H9 (cell line): Measurements from ENCODE around the gene SNTG2. TPM values are rescaled to one million over a fixed set of nuclear protein-coding genes. Genes with fewer than 3 reads are reported as not detected.

Experiments
- DNase-seq: peaks from one replicate; pipeline ENCODE4 v3.0.0-alpha.2; 2017
- H2AFZ ChIP-seq: one replicate; pipeline ENCODE4 v1.6.1; 2013; ENCODE audit warnings: mild to moderate bottlenecking, low read length, control low read depth, moderate library complexity
- H2AK5ac ChIP-seq: 2 replicates; pipeline ENCODE4 v1.6.1; 2013; ENCODE audit warnings: low read length, control low read depth, mixed read lengths; ENCODE audit not compliant: insufficient read length
- H2BK120ac ChIP-seq: one replicate; pipeline ENCODE4 v1.6.1; 2013; ENCODE audit warnings: low read depth, mild to moderate bottlenecking, low read length, control low read depth, inconsistent platforms; ENCODE audit not compliant: poor library complexity, severe bottlenecking
- H2BK12ac ChIP-seq: 2 replicates; pipeline ENCODE4 v1.6.1; 2013; ENCODE audit warnings: low read length, control low read depth, mixed read lengths, low read depth; ENCODE audit not compliant: insufficient read length
- H2BK15ac ChIP-seq: 2 replicates; pipeline ENCODE4 v1.6.1; 2013; ENCODE audit warnings: low read depth, low read length, control low read depth
- H2BK20ac ChIP-seq: one replicate; pipeline ENCODE4 v1.6.1; 2013; ENCODE audit warnings: low read depth, mild to moderate bottlenecking, low read length, control low read depth, inconsistent platforms; ENCODE audit not compliant: poor library complexity, severe bottlenecking
- H2BK5ac ChIP-seq: 2 replicates; pipeline ENCODE4 v1.6.1; 2013; ENCODE audit warnings: low read length, control low read depth, mixed read lengths; ENCODE audit not compliant: insufficient read length
- H3K14ac ChIP-seq: 2 replicates; pipeline ENCODE4 v1.6.1; 2013; ENCODE audit warnings: low read length, control low read depth; ENCODE audit not compliant: insufficient read depth
- H3K18ac ChIP-seq: 2 replicates; pipeline ENCODE4 v1.6.1; 2013; ENCODE audit warnings: low read depth, mild to moderate bottlenecking, mixed read lengths, low read length, control low read depth; ENCODE audit not compliant: insufficient read length
- H3K23ac ChIP-seq: 2 replicates; pipeline ENCODE4 v1.6.1; 2013; ENCODE audit warnings: low read length, control low read depth, mixed read lengths, low read depth; ENCODE audit not compliant: insufficient read length
- H3K23me2 ChIP-seq: 2 replicates; pipeline ENCODE4 v1.6.1; 2013; ENCODE audit warnings: low read depth, mild to moderate bottlenecking, mixed read lengths, low read length, control low read depth; ENCODE audit not compliant: insufficient read length, poor library complexity, severe bottlenecking
- H3K27ac ChIP-seq: 2 replicates; pipeline ENCODE4 v1.5.1; 2013; ENCODE audit warnings: low read length, control low read depth, mixed read lengths, low read depth; ENCODE audit not compliant: insufficient read length
- H3K27me3 ChIP-seq: 2 replicates; pipeline ENCODE4 v1.6.1; 2013; ENCODE audit warnings: low read length, control low read depth, inconsistent platforms; ENCODE audit not compliant: insufficient read depth
- H3K4ac ChIP-seq: 2 replicates; pipeline ENCODE4 v1.6.1; 2013; ENCODE audit warnings: low read depth, mild to moderate bottlenecking, control low read depth, inconsistent platforms, low read length, moderate library complexity
- H3K4me1 ChIP-seq: 2 replicates; pipeline ENCODE4 v1.6.1; 2013; ENCODE audit warnings: low read length, control low read depth, inconsistent platforms; ENCODE audit not compliant: insufficient read depth
- H3K4me2 ChIP-seq: 2 replicates; pipeline ENCODE4 v1.6.1; 2013; ENCODE audit warnings: low read length, control low read depth, mixed read lengths; ENCODE audit not compliant: insufficient read length, insufficient read depth
- H3K56ac ChIP-seq: 2 replicates; pipeline ENCODE4 v1.6.1; 2013; ENCODE audit warnings: low read depth, mild to moderate bottlenecking, mixed read lengths, low read length, control low read depth; ENCODE audit not compliant: insufficient read length
- H3K79me1 ChIP-seq: 2 replicates; pipeline ENCODE4 v1.6.1; 2013; ENCODE audit warnings: low read depth, mild to moderate bottlenecking, moderate library complexity, low read length, control low read depth, inconsistent platforms; ENCODE audit not compliant: insufficient read depth, poor library complexity, severe bottlenecking
- H3K79me2 ChIP-seq: 2 replicates; pipeline ENCODE4 v1.6.1; 2013; ENCODE audit warnings: low read length, control low read depth, inconsistent platforms; ENCODE audit not compliant: insufficient read depth
- H3K9ac ChIP-seq: 2 replicates; pipeline ENCODE4 v1.6.1; 2013; ENCODE audit warnings: low read length, control low read depth, mixed read lengths; ENCODE audit not compliant: insufficient read length; ENCODE audit errors: extremely low read depth
- H3K9me3 ChIP-seq: one replicate; pipeline ENCODE4 v1.6.1; 2013; ENCODE audit warnings: low read depth, low read length, inconsistent platforms; ENCODE audit not compliant: control insufficient read depth
- H3T11ph ChIP-seq: one replicate; pipeline ENCODE4 v1.6.1; 2013; ENCODE audit warnings: mild to moderate bottlenecking, low read length, control low read depth, inconsistent platforms
- H4K20me1 ChIP-seq: one replicate; pipeline ENCODE4 v1.6.1; 2013; ENCODE audit not compliant: control insufficient read depth, insufficient read length, insufficient read depth
- H4K5ac ChIP-seq: 2 replicates; pipeline ENCODE4 v1.6.1; 2013; ENCODE audit warnings: low read depth, mild to moderate bottlenecking, mixed read lengths, low read length, control low read depth; ENCODE audit not compliant: insufficient read length
- H4K8ac ChIP-seq: replicated peaks from 2 replicates; pipeline ENCODE4 v1.6.1; 2013; ENCODE audit warnings: low read length, control low read depth, mixed read lengths, low read depth; ENCODE audit not compliant: insufficient read length
- H4K91ac ChIP-seq: 2 replicates; pipeline ENCODE4 v1.6.1; 2013; ENCODE audit warnings: low read depth, mild to moderate bottlenecking, moderate library complexity, mixed read lengths, low read length, control low read depth; ENCODE audit not compliant: insufficient read length
- H3K27ac Mint-ChIP-seq, 3 experiments: 2 replicates in 2 of 3; 3 replicates in 1 of 3; pipeline ENCODE4 v1.8.0; 2020 to 2021; ENCODE audit warnings: mixed read lengths in 3 of 3, mild to moderate bottlenecking in 1 of 3, moderate library complexity in 1 of 3
- H3K27me3 Mint-ChIP-seq: 2 replicates; pipeline ENCODE4 v1.8.0; 2021; ENCODE audit warnings: low read depth, mild to moderate bottlenecking, moderate library complexity, mixed read lengths
- H3K36me3 Mint-ChIP-seq, 3 experiments: 2 replicates in 2 of 3; 3 replicates in 1 of 3; pipeline ENCODE4 v1.8.0; 2020 to 2021; ENCODE audit warnings: low read depth in 3 of 3, mixed read lengths in 3 of 3; ENCODE audit not compliant: insufficient read depth in 1 of 3
- H3K4me1 Mint-ChIP-seq, 2 experiments: 2 replicates each; pipeline ENCODE4 v1.8.0; 2020; ENCODE audit warnings: mixed read lengths in 2 of 2
- H3K4me3 Mint-ChIP-seq, 2 experiments: 2 replicates in 1 of 2; 3 replicates in 1 of 2; pipeline ENCODE4 v1.8.0; 2020 to 2021; ENCODE audit warnings: mild to moderate bottlenecking in 2 of 2, mixed read lengths in 2 of 2, moderate library complexity in 1 of 2
- H3K9me3 Mint-ChIP-seq, 2 experiments: 2 replicates in 1 of 2; 3 replicates in 1 of 2; pipeline ENCODE4 v1.8.0; 2020; ENCODE audit warnings: mild to moderate bottlenecking in 2 of 2, mixed read lengths in 2 of 2, moderate library complexity in 1 of 2
- CTCF ChIP-seq: fragments of 200-600 bp; sonication (generic); conservative IDR thresholded peaks from 3 replicates; pipeline ENCODE4 v1.8.0; 2021; ENCODE audit warnings: antibody characterized with exemption, mild to moderate bottlenecking
- WGBS: extraction: QIAGEN DNeasy Blood & Tissue Kit; methylation state at CpG from one replicate; pipeline ENCODE4 v1.1.7; 2013; ENCODE audit warnings: missing lambda C conversion rate, low lambda C conversion rate, mixed read lengths; ENCODE audit not compliant: insufficient read length; ENCODE audit errors: extremely low coverage; 5-methylcytosine and 5-hydroxymethylcytosine counted together
- total RNA-seq: library from RNA; stranded (reverse); gene quantifications from 2 replicates; pipeline ENCODE4 v1.2.1, GENCODE V29; 2021

The SNTG2 gene
- total RNA-seq, 1 experiment from 2014 or later = 13.2 TPM

DNA sequence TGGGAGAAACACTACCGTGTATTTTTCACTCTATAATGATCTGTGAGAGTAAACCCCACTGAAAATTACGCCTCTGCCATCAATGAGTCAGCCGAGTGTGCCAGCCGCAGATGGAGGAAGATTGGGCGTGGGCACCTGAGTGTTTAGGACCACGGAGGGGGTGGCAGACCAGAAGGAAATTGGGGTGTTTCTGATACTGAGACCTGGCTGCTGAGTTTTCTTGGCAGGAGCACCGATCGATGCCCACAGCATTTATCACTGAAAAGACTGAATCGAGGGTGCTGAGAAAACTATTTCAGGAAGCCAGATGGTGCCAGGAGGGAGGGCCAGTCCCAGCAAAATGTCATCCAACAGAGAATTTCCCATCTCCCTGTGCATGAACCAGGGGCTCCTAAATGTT, 370.7 kb downstream of the SNTG2 start:
- H3K23ac ChIP-seq = no peak overlapping the region
- no peak overlapping the region for H3K27ac ChIP-seq
- H4K8ac ChIP-seq = no peak overlapping the region
- H3K14ac ChIP-seq = no peak overlapping the region
- no peak overlapping the region for H2BK15ac ChIP-seq
- H3K23me2 ChIP-seq = no peaks in the 10 kb centered on the region
- H3K56ac ChIP-seq = no peak overlapping the region
- no peak overlapping the region for H3K4me3 Mint-ChIP-seq
- no peak overlapping the region for H3K4ac ChIP-seq
- H3K9me3 ChIP-seq = no peaks in the 10 kb centered on the region
- no peaks in the 10 kb centered on the region for H3K9me3 Mint-ChIP-seq
- no peaks in the 10 kb centered on the region for H3K79me2 ChIP-seq
- H4K5ac ChIP-seq = no peak overlapping the region
- DNase-seq = no peak
- no peak overlapping the region for H2BK20ac ChIP-seq
- H3K36me3 Mint-ChIP-seq = peaks cover 0 to 3% (median 1%) of the 10 kb centered on the region in 3 experiments; a peak in 3 of 7 replicates
- no peak overlapping the region for H3T11ph ChIP-seq
- H2AFZ ChIP-seq = no peak overlapping the region
- H3K4me1 Mint-ChIP-seq = 0 out of 4 replicates have a peak, but pooled peaks cover 4% of the 10 kb centered on the region in 2 experiments
- no peak overlapping the region for H4K91ac ChIP-seq
- WGBS = no CpG with 5 or more reads among the region's 9 CpGs
- no peak overlapping the region for H2AK5ac ChIP-seq
- TF ChIP-seq CTCF = no peak
- no peaks in the 10 kb centered on the region for H4K20me1 ChIP-seq
- H3K4me2 ChIP-seq = no peak overlapping the region
- H3K18ac ChIP-seq = no peak overlapping the region
- H2BK5ac ChIP-seq = no peak overlapping the region
- peak overlapping the region in 1 of 3 experiments; percentile 62; a peak in 3 of 7 replicates for H3K27ac Mint-ChIP-seq
- no peak overlapping the region for H2BK120ac ChIP-seq
- no peaks in the 10 kb centered on the region for H3K79me1 ChIP-seq
- no peaks in the 10 kb centered on the region; the same call in 1 of the 2 replicates for H3K4me1 ChIP-seq
- no peaks in the 10 kb centered on the region for H3K27me3 ChIP-seq
- H3K27me3 Mint-ChIP-seq = no peaks in the 10 kb centered on the region; the same call in 1 of the 2 replicates
- H2BK12ac ChIP-seq = no peak overlapping the region
- H3K9ac ChIP-seq = no peak overlapping the region
